Adrenal gland (tissue), 12 donors: ENCODE measurements around the gene IQUB. TPM values are rescaled to one million over a fixed set of nuclear protein-coding genes. Genes with fewer than 3 reads are reported as not detected.
A peak's percentile ranks its signal among the peaks of the same experiment; 100 is the strongest.
"Not testable (repeated sequence)": the region's sequence is repeated elsewhere in the genome, so short reads cannot be mapped to it uniquely, and the experiment has no call there.

Experiments
- DNase-seq, 7 donors: peaks; one replicate each; pipeline ENCODE4 v3.0.0-alpha.2; 2019 to 2020
- H3K27ac ChIP-seq, 5 donors: fragments of 200-600 bp; sonication (generic) in 4 of 5; 1 replicate in 3 of 5; 2 replicates in 2 of 5; pipeline versions ENCODE4 v1.5.1 to v1.8.0; 2016 to 2020; ENCODE audit warnings: mild to moderate bottlenecking in 1 of 5
- H3K27me3 ChIP-seq: fragments of 200-600 bp; 2 replicates; pipeline ENCODE4 v1.8.0; 2021
- H3K36me3 ChIP-seq, 2 donors: fragments of 200-600 bp; replicated peaks in 1 of 2; 1 replicate in 1 of 2; 2 replicates in 1 of 2; pipeline versions ENCODE4 v1.5.1 to v1.8.0; 2018 to 2022
- H3K4me1 ChIP-seq, 2 donors: fragments of 200-600 bp; replicated peaks in 1 of 2; 1 replicate in 1 of 2; 2 replicates in 1 of 2; pipeline versions ENCODE4 v1.5.1 to v1.8.0; 2018 to 2021
- H3K4me3 ChIP-seq, 4 donors: fragments of 200-600 bp; sonication (generic) in 3 of 4; one replicate each; pipeline ENCODE4 v1.5.1; 2016 to 2018
- H3K9me3 ChIP-seq, 3 donors: fragments of 200-600 bp; sonication (generic) in 1 of 3; replicated peaks in 1 of 3; 1 replicate in 2 of 3; 2 replicates in 1 of 3; pipeline versions ENCODE4 v1.5.1 to v1.8.0; 2016 to 2021
- POLR2A ChIP-seq, 2 donors: fragments of 450-650 bp; IDR thresholded peaks; one replicate each; pipeline ENCODE4 v1.6.1; 2017; ENCODE audit warnings: antibody characterized with exemption in 2 of 2, mild to moderate bottlenecking in 2 of 2, moderate library complexity in 1 of 2
- WGBS, 4 donors: extraction: QIAGEN DNeasy Blood & Tissue Kit in 2 of 4; methylation state at CpG; one replicate each; pipeline versions ENCODE4 v1.1.5 to v1.1.7; 2013 to 2017; 5-methylcytosine and 5-hydroxymethylcytosine counted together
- intact Hi-C, 2 donors: fragments of 100-400 bp; cut with DNase I; formaldehyde crosslinking; loops; one replicate each; pipeline versions ENCODE4 v1.14.1 to v1.15.0; 2022 to 2023
- polyA plus RNA-seq, 3 donors: library from polyadenylated mRNA; stranded (reverse); fragments of 200-250 nt in 2 of 3; fragments of 350-450 nt in 1 of 3; fragmentation: Illumina TruSeq in 1 of 3; extraction: RNeasy Lipid Tissue Mini Kit (QIAGEN cat#74804) in 1 of 3; gene quantifications; one replicate each; pipeline ENCODE4 v1.2.3, GENCODE V29; 2013 to 2014
- total RNA-seq, 9 donors: library from RNA; depleted of rRNA in 4 of 9; stranded (reverse); fragments of >200 nt in 4 of 9; fragments of 120-200 nt in 1 of 9; fragmentation: NEBNext Ultra II Directional in 1 of 9; extraction: Animal tissue kit (Norgen Biotek cat#: 25700) in 1 of 9; gene quantifications; one replicate each; pipeline versions ENCODE4 v1.1.0 to v1.2.4, GENCODE V29; 2013 to 2023
- TF ChIP-seq, protein P1 (sequence below), 6 experiments: fragments of 450-650 bp in 4 of 6; fragments of 200-600 bp in 2 of 6; sonication (generic) in 1 of 6; IDR thresholded peaks; 1 replicate in 5 of 6; 2 replicates in 1 of 6; pipeline versions ENCODE4 v1.5.1 to v1.8.0; 2016 to 2021; ENCODE audit warnings: antibody characterized with exemption in 6 of 6, mild to moderate bottlenecking in 2 of 6, moderate library complexity in 1 of 6
- donor health status: healthy with polysubstance abuse.
- donor health status: Bipolar disorder and iron deficiency.
- donor health status: DM: yes; HTN: yes; CAD: no.
- donor health status: DM: no; HTN: no; CAD: no.
- donor health status: DM: no; HTN: no; CAD: no.
- donor health status: DM: yes; HTN: yes; CAD: no.

The IQUB gene
- total and polyA plus RNA-seq, 12 donors: 0.54 to 3.9 (median 1.3) TPM

DNA sequence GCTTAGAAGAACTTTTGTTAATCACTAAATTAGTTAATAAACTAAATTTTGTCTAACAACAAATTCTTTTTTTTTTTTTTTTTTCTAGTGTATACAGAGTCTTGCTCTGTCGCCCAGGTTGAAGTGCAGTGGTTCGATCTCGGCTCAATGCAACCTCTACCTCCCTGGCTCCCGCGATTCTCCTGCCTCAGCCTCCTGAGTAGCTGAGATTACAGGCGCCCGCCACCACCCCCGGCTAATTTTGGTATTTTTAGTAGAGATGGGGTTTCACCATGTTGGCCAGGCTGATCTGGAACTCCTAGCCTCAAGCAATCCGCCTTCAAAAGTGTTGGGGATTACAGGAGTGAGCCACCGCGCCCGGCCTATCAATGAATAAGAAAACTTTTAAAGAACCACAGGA, 1.1 kb upstream of the IQUB start:
- H3K9me3 ChIP-seq: no peaks in the 10 kb centered on the region
- DNase-seq: peak in 4 of 7 donors; percentile 25 to 60 (median 34)
- 92 to 96% (median 93%) methylated on average over 12 of the region's 12 CpGs for WGBS, 4 donors
- H3K4me1 ChIP-seq: peaks cover 11 to 40% of the 10 kb centered on the region in 2 donors
- TF ChIP-seq, protein P1, sequence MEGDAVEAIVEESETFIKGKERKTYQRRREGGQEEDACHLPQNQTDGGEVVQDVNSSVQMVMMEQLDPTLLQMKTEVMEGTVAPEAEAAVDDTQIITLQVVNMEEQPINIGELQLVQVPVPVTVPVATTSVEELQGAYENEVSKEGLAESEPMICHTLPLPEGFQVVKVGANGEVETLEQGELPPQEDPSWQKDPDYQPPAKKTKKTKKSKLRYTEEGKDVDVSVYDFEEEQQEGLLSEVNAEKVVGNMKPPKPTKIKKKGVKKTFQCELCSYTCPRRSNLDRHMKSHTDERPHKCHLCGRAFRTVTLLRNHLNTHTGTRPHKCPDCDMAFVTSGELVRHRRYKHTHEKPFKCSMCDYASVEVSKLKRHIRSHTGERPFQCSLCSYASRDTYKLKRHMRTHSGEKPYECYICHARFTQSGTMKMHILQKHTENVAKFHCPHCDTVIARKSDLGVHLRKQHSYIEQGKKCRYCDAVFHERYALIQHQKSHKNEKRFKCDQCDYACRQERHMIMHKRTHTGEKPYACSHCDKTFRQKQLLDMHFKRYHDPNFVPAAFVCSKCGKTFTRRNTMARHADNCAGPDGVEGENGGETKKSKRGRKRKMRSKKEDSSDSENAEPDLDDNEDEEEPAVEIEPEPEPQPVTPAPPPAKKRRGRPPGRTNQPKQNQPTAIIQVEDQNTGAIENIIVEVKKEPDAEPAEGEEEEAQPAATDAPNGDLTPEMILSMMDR (IDR thresholded peaks at IDR 0.05): no peak
- TF ChIP-seq POLR2A (IDR thresholded peaks at IDR 0.05): no peak
- H3K4me3 ChIP-seq: peak overlapping the region in 1 of 4 donors; percentile 66
- intact Hi-C loops: loop anchor here in 1 of 2 donors (5.0 kb wide), 1 partner anchor 33 kb away; no protein-coding TSS in a partner anchor
- no peaks in the 10 kb centered on the region for H3K27me3 ChIP-seq
- H3K27ac ChIP-seq: peak overlapping the region in 3 of 5 donors; percentile 90 to 92 (median 90)
- H3K36me3 ChIP-seq: no peaks in the 10 kb centered on the region

DNA sequence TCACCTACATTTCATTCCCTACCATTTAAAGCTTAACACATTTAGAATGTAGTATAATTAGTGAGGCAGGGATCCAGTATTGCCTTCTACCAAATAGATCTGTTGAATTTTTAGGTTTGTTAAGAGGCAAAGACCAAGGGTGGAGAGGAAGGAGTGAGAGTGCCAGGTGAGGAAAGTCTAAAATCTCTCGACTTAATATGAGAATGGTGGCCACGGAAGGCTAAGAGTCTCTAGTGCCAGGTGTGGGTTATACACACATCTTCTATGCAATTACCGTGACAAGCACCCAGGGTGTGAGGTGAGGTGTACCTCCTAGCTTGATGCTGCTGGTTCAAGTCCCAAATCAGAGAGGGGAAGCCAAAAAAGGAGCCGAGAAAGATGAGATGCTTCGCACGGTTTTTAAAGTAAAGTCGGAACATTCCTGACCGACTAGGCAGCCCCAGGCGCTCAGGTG, 439 bp downstream of the IQUB start:
- Histone ChIP-seq H3K9me3 (no peaks in the 10 kb centered on the region), H3K27ac (peak overlapping the region in 4 of 5 donors; percentile 48 to 92 (median 74)), H3K36me3 (no peaks in the 10 kb centered on the region), H3K27me3 (no peaks in the 10 kb centered on the region), H3K4me1 (peaks cover 11 to 26% of the 10 kb centered on the region in 2 donors), H3K4me3 (peak overlapping the region in 2 of 4 donors; percentile 41 to 66)
- TF ChIP-seq, protein P1 (IDR thresholded peaks at IDR 0.05): no peak
- no peak for DNase-seq
- 1 to 4% (median 3%) methylated on average over 9 of the region's 9 CpGs for WGBS, 4 donors
- intact Hi-C loops: no loop called here

DNA sequence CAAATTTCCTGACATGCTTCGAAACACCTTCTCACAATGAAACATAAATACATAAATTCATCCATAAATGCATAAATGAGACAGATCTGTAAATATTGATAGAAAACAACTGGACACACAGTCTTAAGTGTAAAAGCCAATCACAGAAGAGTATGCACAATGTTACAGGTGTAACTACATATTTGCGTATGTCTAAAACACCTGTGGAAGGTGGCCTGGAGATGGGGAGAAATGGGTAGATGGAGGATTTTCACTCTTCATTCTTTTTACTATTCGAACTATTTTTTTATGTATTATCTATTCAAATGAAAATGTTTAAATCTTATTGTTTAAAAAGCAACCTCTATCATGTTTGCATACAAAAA, 860 bp downstream of the IQUB start:
- DNase-seq: no peak
- Histone ChIP-seq H3K27me3 (no peaks in the 10 kb centered on the region), H3K27ac (peak overlapping the region in 1 of 5 donors; percentile 48), H3K4me3 (no peak overlapping the region), H3K9me3 (no peaks in the 10 kb centered on the region), H3K36me3 (no peaks in the 10 kb centered on the region), H3K4me1 (peaks cover 10 to 22% of the 10 kb centered on the region in 2 donors)
- intact Hi-C loops: no loop called here
- TF ChIP-seq POLR2A (IDR thresholded peaks at IDR 0.05): no peak
- TF ChIP-seq, protein P1 (IDR thresholded peaks at IDR 0.05): no peak
- 77 to 86% (median 83%) methylated on average over 3 of the region's 3 CpGs for WGBS, 4 donors

DNA sequence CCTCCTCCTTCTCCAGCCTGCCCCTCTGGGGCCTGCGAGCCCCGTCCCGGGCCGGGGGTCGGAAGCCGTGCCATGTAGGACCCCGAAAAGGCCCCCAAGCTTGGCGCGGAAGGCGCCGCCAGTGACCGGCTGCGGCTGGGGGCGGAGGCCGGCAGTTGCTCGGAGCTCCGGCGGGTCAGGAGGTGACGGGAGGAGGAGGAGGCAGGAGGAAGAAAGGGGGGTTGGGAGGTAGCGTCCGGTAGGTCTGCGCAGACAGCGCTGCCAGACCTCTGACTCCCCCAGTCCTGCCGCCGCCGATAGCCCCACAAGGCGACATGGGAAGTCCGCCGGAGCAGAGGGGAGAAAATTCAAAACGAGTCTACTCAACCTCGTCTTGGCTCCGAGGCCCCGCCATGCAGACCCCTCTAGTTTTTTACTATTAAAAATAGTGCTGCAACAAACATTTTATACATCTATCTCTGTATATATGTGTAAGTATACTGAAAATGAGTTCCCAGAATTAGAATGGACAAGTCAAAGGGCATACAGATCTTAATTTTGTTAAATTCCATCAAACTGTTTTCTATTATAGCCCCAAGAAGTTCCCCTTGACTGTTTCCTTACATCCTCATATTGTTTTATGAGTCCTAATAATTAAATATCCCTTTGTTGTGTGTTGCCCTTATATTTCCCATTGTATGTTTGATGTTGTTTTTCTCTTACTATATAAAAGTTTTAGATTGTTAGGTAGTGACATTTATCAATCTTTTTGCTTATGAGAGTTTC, 1.4 kb downstream of the IQUB start:
- peak; percentile 38 to 72 (median 46) for DNase-seq

DNA sequence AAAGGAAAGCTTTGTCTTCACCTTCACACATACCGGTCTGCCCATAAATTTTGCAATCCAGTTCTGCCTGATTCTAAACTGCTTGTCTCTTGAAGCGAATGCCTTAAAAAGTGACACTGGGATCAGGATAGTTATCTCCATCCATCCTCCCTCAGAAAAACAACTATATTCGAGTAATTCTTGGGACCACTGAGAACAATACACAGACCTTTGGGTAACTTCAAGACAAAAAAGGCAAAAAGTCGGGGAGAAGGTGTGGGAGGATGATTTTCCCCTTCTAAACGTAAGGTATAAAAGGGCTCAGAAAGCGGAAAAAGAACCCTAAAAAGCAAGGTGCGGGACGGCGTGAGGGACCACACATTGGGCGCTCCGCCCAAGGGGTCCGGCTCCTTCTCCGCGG, 2.1 kb downstream of the IQUB start:
- intact Hi-C loops, H3K27me3 ChIP-seq, H3K9me3 ChIP-seq, H3K36me3 ChIP-seq, H3K27ac ChIP-seq, DNase-seq, H3K4me1 ChIP-seq: not testable (repeated sequence)
- peak overlapping the region in 2 of 4 donors; percentile 28 to 57 for H3K4me3 ChIP-seq
- WGBS, 4 donors: 10 to 36% (median 17%) methylated on average over 5 to 6 of the region's 14 CpGs

More for the DNA sequence above, 1.4 kb downstream of the IQUB start:
- H3K9me3 ChIP-seq, H3K36me3 ChIP-seq, intact Hi-C loops, H3K27me3 ChIP-seq: not testable (repeated sequence)
- peak overlapping the region in 2 of 4 donors; percentile 28 to 57 for H3K4me3 ChIP-seq
- WGBS, 4 donors: 4 to 7% (median 5%) methylated on average over 10 to 23 of the region's 33 CpGs
- peaks cover 4 to 16% of the 10 kb centered on the region in 2 donors for H3K4me1 ChIP-seq
- peak overlapping the region in 2 of 5 donors; percentile 14 to 32 for H3K27ac ChIP-seq

DNA sequence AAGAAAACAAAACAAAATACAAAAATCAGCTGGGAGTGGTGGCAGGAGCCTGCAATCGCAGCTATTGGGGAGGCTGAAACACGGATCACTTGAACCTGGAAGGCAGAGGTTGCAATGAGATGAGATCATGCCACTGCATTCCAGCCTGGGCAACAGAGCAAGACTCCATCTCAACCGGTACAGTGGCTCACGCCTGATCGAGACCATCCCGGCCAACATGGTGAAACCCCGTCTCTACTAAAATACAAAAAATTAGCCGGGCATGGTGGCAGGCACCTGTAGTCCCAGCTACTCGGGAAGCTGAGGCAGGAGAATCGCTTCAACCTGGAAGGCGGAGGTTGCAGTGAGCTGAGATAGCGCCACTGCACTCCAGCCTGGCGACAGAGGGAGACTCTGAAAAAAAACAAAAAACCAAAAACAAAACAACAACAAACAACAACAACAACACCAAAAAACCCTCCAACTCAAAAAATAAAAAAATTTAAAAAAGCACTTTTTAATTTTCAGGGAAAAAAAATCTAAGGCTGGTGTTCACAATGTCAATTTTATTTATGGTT, 4.3 kb downstream of the IQUB start:
- WGBS, 4 donors: 96 to 97% (median 97%) methylated on average over 12 to 13 of the region's 13 CpGs
- H3K27me3 ChIP-seq: not testable (repeated sequence)

More for the DNA sequence above, 4.3 kb downstream of the IQUB start:
- DNase-seq, H3K4me1 ChIP-seq, H3K4me3 ChIP-seq, H3K9me3 ChIP-seq, intact Hi-C loops, H3K27ac ChIP-seq, H3K36me3 ChIP-seq: not testable (repeated sequence)
